Astrocyte (in vitro differentiated cells and primary cell): ENCODE measurements around the gene ASB18. TPM values are rescaled to one million over a fixed set of nuclear protein-coding genes. Genes with fewer than 3 reads are reported as not detected.

Source experiments
- DNase-seq: peaks from one replicate; pipeline ENCODE4 v3.0.0-alpha.2; 2010; ENCODE audit warnings: low read depth
- FAIRE-seq: peaks from 2 replicates; lab custom pipeline; 2011; peaks lifted over from hg19 to GRCh38; lab: Jason Lieb, UNC
- H2AFZ ChIP-seq: 2 replicates; pipeline ENCODE4 v1.6.0; 2012; ENCODE audit warnings: low read depth, low read length, inconsistent platforms
- H3K27ac ChIP-seq: 2 replicates; pipeline ENCODE4 v1.5.1; 2011; ENCODE audit warnings: low read depth, low read length, inconsistent platforms
- H3K27me3 ChIP-seq: 2 replicates; pipeline ENCODE4 v1.6.0; 2011; ENCODE audit warnings: low read length, inconsistent platforms; ENCODE audit not compliant: insufficient read depth
- H3K36me3 ChIP-seq: 2 replicates; pipeline ENCODE4 v1.5.1; 2011; ENCODE audit warnings: low read length, inconsistent platforms; ENCODE audit not compliant: insufficient read depth
- H3K4me1 ChIP-seq: 2 replicates; pipeline ENCODE4 v1.5.1; 2011; ENCODE audit warnings: low read length, inconsistent platforms; ENCODE audit not compliant: insufficient read depth
- H3K4me2 ChIP-seq: 2 replicates; pipeline ENCODE4 v1.6.0; 2012; ENCODE audit warnings: low read length, inconsistent platforms
- H3K4me3 ChIP-seq: 2 replicates; pipeline ENCODE4 v1.5.1; 2011; ENCODE audit warnings: low read depth, mild to moderate bottlenecking, low read length, inconsistent platforms; ENCODE audit not compliant: insufficient read depth
- H3K79me2 ChIP-seq: 2 replicates; pipeline ENCODE4 v1.6.0; 2012; ENCODE audit warnings: mild to moderate bottlenecking, low read length, inconsistent platforms; ENCODE audit not compliant: insufficient read depth
- H3K9ac ChIP-seq: 2 replicates; pipeline ENCODE4 v1.6.0; 2012; ENCODE audit warnings: mild to moderate bottlenecking, low read length, inconsistent platforms
- H3K9me3 ChIP-seq: 2 replicates; pipeline ENCODE4 v1.5.1; 2012; ENCODE audit warnings: low read depth, mild to moderate bottlenecking, low read length, inconsistent platforms; ENCODE audit not compliant: insufficient read depth
- H4K20me1 ChIP-seq: 2 replicates; pipeline ENCODE4 v1.6.0; 2012; ENCODE audit warnings: low read length, inconsistent platforms; ENCODE audit not compliant: insufficient read depth
- H3K27ac Mint-ChIP-seq: one replicate; pipeline ENCODE4 v1.8.0; 2021; ENCODE audit warnings: mild to moderate bottlenecking, mixed read lengths; ENCODE audit not compliant: unreplicated experiment
- H3K27me3 Mint-ChIP-seq: one replicate; pipeline ENCODE4 v1.8.0; 2021; ENCODE audit warnings: low read depth, mixed read lengths; ENCODE audit not compliant: unreplicated experiment
- H3K36me3 Mint-ChIP-seq: one replicate; pipeline ENCODE4 v1.8.0; 2021; ENCODE audit warnings: low read depth, mixed read lengths; ENCODE audit not compliant: unreplicated experiment
- H3K4me1 Mint-ChIP-seq: one replicate; pipeline ENCODE4 v1.8.0; 2021; ENCODE audit warnings: low read depth, mixed read lengths; ENCODE audit not compliant: unreplicated experiment
- H3K4me3 Mint-ChIP-seq: one replicate; pipeline ENCODE4 v1.8.0; 2021; ENCODE audit warnings: mild to moderate bottlenecking, moderate library complexity, mixed read lengths; ENCODE audit not compliant: unreplicated experiment
- H3K9me3 Mint-ChIP-seq: one replicate; pipeline ENCODE4 v1.8.0; 2021; ENCODE audit warnings: mild to moderate bottlenecking, mixed read lengths; ENCODE audit not compliant: unreplicated experiment
- EZH2 ChIP-seq: IDR thresholded peaks from 2 replicates; pipeline ENCODE4 v1.6.1; 2012; ENCODE audit warnings: mild to moderate bottlenecking, low read length, inconsistent platforms; ENCODE audit not compliant: insufficient read depth
- total RNA-seq: library from RNA; stranded (reverse); gene quantifications from 2 replicates; pipeline ENCODE4 v1.2.1, GENCODE V29; 2021
- TF ChIP-seq, protein P1 (sequence below): IDR thresholded peaks from 2 replicates; pipeline ENCODE4 v1.5.1; 2011; ENCODE audit warnings: low read depth, mild to moderate bottlenecking, inconsistent platforms, low read length, moderate library complexity; ENCODE audit not compliant: insufficient read depth

ASB18 gene
- total RNA-seq, 1 donor from 2014 or later: not detected

DNA sequence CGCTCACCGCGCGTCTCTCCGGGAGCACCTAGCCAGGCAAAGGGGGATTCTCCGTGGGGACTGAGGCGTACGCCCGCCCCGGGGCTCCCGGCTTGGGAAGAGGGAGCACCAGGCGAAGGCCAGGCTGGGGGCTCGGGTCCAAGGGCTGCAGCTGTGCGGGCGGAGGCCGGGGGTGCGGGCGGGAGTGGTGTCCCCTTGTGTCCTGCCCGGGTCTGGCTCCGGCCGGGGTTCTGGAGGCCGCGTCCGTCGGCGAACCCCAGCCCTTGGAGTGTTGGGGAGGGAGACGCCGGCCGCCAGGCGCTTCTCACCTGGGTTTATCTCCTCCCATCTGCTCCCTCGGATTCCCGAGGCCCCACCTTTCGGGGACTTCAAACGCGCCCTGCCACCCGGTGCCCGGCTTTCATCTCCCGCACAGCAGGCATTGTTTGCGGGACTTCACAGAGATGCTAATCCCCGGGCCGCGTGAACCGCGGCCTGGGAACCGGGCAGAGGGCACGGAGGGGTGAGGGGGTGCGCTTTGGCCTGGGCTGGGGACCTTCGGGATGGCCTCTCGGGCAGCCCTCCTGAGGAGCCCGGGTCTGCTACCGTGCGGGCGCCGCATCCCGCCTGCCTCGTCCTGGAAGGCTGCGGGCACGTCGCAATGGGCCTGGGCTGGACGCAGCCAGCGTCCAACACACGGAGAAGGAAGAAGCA lies 91.0 kb downstream of the ASB18 start:
- Histone ChIP-seq H3K9ac (no peak overlapping the region), H3K79me2 (no peaks in the 10 kb centered on the region), H3K27ac (no peak overlapping the region), H2AFZ (no peak overlapping the region), H3K4me1 (peaks cover 27% of the 10 kb centered on the region), H4K20me1 (no peaks in the 10 kb centered on the region), H3K27me3 (peaks cover 52% of the 10 kb centered on the region), H3K36me3 (no peaks in the 10 kb centered on the region), H3K4me3 (no peak overlapping the region), H3K4me2 (peak overlapping the region; percentile 61), H3K9me3 (no peaks in the 10 kb centered on the region)
- no peak overlapping the region for H3K27ac Mint-ChIP-seq
- peaks cover 3% of the 10 kb centered on the region for H3K36me3 Mint-ChIP-seq
- peaks cover 44% of the 10 kb centered on the region for H3K27me3 Mint-ChIP-seq
- FAIRE-seq: no peak
- H3K4me3 Mint-ChIP-seq: no peak overlapping the region
- no peak for DNase-seq
- TF ChIP-seq EZH2: peak; percentile 90
- TF ChIP-seq, protein P1, sequence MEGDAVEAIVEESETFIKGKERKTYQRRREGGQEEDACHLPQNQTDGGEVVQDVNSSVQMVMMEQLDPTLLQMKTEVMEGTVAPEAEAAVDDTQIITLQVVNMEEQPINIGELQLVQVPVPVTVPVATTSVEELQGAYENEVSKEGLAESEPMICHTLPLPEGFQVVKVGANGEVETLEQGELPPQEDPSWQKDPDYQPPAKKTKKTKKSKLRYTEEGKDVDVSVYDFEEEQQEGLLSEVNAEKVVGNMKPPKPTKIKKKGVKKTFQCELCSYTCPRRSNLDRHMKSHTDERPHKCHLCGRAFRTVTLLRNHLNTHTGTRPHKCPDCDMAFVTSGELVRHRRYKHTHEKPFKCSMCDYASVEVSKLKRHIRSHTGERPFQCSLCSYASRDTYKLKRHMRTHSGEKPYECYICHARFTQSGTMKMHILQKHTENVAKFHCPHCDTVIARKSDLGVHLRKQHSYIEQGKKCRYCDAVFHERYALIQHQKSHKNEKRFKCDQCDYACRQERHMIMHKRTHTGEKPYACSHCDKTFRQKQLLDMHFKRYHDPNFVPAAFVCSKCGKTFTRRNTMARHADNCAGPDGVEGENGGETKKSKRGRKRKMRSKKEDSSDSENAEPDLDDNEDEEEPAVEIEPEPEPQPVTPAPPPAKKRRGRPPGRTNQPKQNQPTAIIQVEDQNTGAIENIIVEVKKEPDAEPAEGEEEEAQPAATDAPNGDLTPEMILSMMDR: no peak
- peaks cover 10% of the 10 kb centered on the region for H3K4me1 Mint-ChIP-seq
- peaks cover 29% of the 10 kb centered on the region for H3K9me3 Mint-ChIP-seq

DNA sequence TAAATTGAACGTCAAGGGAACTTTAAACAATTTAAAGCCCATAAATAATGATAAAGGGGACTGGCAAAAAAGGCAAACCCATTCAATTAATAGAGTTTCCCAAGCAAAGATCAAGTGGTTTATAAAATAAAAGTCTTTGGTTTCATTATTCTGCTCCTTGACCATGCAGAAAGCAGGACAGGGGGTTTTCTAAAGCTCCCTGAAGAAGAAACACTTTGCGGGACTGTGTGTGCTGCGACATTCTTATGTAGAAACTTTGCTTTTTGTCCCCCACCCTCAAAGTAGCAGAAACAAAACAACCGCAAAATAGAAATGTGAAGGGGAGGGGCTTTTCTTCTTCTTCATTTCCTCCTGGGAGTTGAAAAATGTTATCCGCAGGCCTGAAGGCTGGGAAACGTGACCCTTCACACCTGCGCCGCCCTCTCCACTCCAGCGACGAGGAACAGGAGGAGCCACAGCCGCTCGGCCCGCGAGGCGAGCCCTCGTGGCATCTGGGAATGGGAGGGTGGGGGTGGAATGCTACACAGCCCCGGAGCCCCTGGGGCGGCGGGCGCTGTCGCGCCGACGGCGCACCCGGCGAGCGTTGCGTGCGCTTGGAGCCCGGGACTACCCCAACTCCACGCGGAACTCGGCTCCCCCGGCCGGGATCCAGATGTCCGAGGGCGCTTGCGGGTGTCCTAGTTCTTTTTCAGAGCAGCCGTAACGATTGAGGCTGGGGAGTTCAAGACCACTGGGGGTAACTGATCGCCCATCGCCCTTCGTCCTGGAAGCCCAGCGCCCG lies 91.8 kb downstream of the ASB18 start:
- peak overlapping the region; percentile 48 for H3K4me2 ChIP-seq
- DNase-seq (no peak), FAIRE-seq (no peak)
- H3K9me3 Mint-ChIP-seq: peaks cover 29% of the 10 kb centered on the region
- no peak overlapping the region for H3K4me3 Mint-ChIP-seq
- peaks cover 44% of the 10 kb centered on the region for H3K27me3 Mint-ChIP-seq
- H3K36me3 ChIP-seq: no peaks in the 10 kb centered on the region
- TF ChIP-seq EZH2: peak; percentile 83
- TF ChIP-seq, protein P1: no peak
- H3K27ac ChIP-seq: no peak overlapping the region
- H3K27ac Mint-ChIP-seq: peak overlapping the region; percentile 15
- peaks cover 52% of the 10 kb centered on the region for H3K27me3 ChIP-seq
- no peak overlapping the region for H2AFZ ChIP-seq
- peaks cover 3% of the 10 kb centered on the region for H3K36me3 Mint-ChIP-seq
- peaks cover 27% of the 10 kb centered on the region for H3K4me1 ChIP-seq
- H3K9ac ChIP-seq: no peak overlapping the region
- H3K4me3 ChIP-seq: no peak overlapping the region
- peaks cover 10% of the 10 kb centered on the region for H3K4me1 Mint-ChIP-seq
- H3K79me2 ChIP-seq: no peaks in the 10 kb centered on the region
- no peaks in the 10 kb centered on the region for H4K20me1 ChIP-seq
- no peaks in the 10 kb centered on the region for H3K9me3 ChIP-seq
